A673 (cell line): ENCODE results near the gene FMR1. TPM values are rescaled to one million over a fixed set of nuclear protein-coding genes. Genes with fewer than 3 reads are reported as not detected.

Experiments used
- BruUV-seq: library from RNA; stranded (reverse); fragments of 400-500 nt; replicated peaks from 2 replicates; lab custom pipeline; 2021; lab: Mats Ljungman, UMichigan
- CTCF ChIA-PET: fragments of 300-600 bp; sonication (Branson Sonifier 250); formaldehyde crosslinking; loops from one replicate; lab custom pipeline; 2022; ENCODE audit warnings: antibody characterized with exemption; lab: Charles Lee
- POLR2A ChIA-PET: fragments of 300-600 bp; sonication (Branson Sonifier 250); formaldehyde crosslinking; loops from one replicate; lab custom pipeline; 2022; ENCODE audit warnings: antibody characterized with exemption; ENCODE audit not compliant: low non-redundant PET; lab: Charles Lee
- DNase-seq: peaks from one replicate; pipeline ENCODE4 v3.0.0-alpha.2; 2015; ENCODE audit warnings: low spot score
- H3K27ac ChIP-seq: fragments of 200-600 bp; sonication (generic); 2 replicates; pipeline ENCODE4 v1.5.1; 2016; ENCODE audit warnings: mixed run types, low read depth, mild to moderate bottlenecking, mixed read lengths, antibody characterized with exemption, low read length; ENCODE audit not compliant: poor library complexity, severe bottlenecking
- H3K27me3 ChIP-seq: fragments of 200-600 bp; sonication (generic); replicated peaks from 2 replicates; pipeline ENCODE4 v1.6.1; 2017; ENCODE audit warnings: mixed run types, low read depth, mild to moderate bottlenecking, mixed read lengths, antibody characterized with exemption, low read length; ENCODE audit not compliant: insufficient read depth, poor library complexity
- H3K36me3 ChIP-seq: fragments of 200-600 bp; sonication (generic); 2 replicates; pipeline ENCODE4 v1.6.1; 2016; ENCODE audit warnings: mixed run types, mild to moderate bottlenecking, mixed read lengths, antibody characterized with exemption, low read length; ENCODE audit not compliant: insufficient read depth, poor library complexity, severe bottlenecking
- H3K4me1 ChIP-seq: fragments of 200-600 bp; sonication (generic); 2 replicates; pipeline ENCODE4 v1.6.1; 2017; ENCODE audit warnings: mixed run types, mild to moderate bottlenecking, mixed read lengths, antibody characterized with exemption, low read length; ENCODE audit not compliant: insufficient read depth, poor library complexity, severe bottlenecking
- H3K4me3 ChIP-seq: fragments of 200-600 bp; sonication (generic); 2 replicates; pipeline ENCODE4 v1.5.1; 2016; ENCODE audit warnings: low read depth, mixed run types, mild to moderate bottlenecking, mixed read lengths, low read length; ENCODE audit not compliant: poor library complexity, severe bottlenecking
- H3K9me3 ChIP-seq: fragments of 200-600 bp; sonication (generic); 2 replicates; pipeline ENCODE4 v1.6.1; 2016; ENCODE audit warnings: mixed run types, low read depth, mild to moderate bottlenecking, mixed read lengths, antibody characterized with exemption, low read length; ENCODE audit not compliant: poor library complexity, severe bottlenecking
- EZH2 ChIP-seq: fragments of 200-600 bp; sonication (generic); IDR thresholded peaks from 2 replicates; pipeline ENCODE4 v1.6.1; 2017; ENCODE audit warnings: borderline replicate concordance, low read depth, mild to moderate bottlenecking, mixed read lengths, antibody characterized with exemption, low read length; ENCODE audit not compliant: poor library complexity, severe bottlenecking
- intact Hi-C: fragments of 100-400 bp; cut with micrococcal nuclease; formaldehyde crosslinking; loops from one replicate; pipeline ENCODE4 v1.10.0; 2022; ENCODE audit not compliant: unreplicated experiment
- total RNA-seq: library from RNA; stranded (reverse); gene quantifications from 2 replicates; pipeline ENCODE4 v1.2.3, GENCODE V29; 2021
- TF ChIP-seq, protein P1 (sequence below): fragments of 300-800, 200-600 bp; sonication (generic); conservative IDR thresholded peaks from 2 replicates; pipeline ENCODE4 v1.5.1; 2017; ENCODE audit warnings: low read depth, mild to moderate bottlenecking, antibody characterized with exemption, low read length, moderate library complexity, mixed read lengths

Gene FMR1
- total RNA-seq, 1 experiment from 2014 or later: 77.4 TPM

- TF ChIP-seq EZH2: no peak
- TF ChIP-seq, protein P1, sequence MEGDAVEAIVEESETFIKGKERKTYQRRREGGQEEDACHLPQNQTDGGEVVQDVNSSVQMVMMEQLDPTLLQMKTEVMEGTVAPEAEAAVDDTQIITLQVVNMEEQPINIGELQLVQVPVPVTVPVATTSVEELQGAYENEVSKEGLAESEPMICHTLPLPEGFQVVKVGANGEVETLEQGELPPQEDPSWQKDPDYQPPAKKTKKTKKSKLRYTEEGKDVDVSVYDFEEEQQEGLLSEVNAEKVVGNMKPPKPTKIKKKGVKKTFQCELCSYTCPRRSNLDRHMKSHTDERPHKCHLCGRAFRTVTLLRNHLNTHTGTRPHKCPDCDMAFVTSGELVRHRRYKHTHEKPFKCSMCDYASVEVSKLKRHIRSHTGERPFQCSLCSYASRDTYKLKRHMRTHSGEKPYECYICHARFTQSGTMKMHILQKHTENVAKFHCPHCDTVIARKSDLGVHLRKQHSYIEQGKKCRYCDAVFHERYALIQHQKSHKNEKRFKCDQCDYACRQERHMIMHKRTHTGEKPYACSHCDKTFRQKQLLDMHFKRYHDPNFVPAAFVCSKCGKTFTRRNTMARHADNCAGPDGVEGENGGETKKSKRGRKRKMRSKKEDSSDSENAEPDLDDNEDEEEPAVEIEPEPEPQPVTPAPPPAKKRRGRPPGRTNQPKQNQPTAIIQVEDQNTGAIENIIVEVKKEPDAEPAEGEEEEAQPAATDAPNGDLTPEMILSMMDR: no peak
- H3K36me3 ChIP-seq: peaks cover 16% of the 10 kb centered on the region
- no peak overlapping the region for H3K27ac ChIP-seq
- intact Hi-C loops: no loop called here
- no peak overlapping the region for H3K4me3 ChIP-seq
- no peak for DNase-seq
- CTCF ChIA-PET: no interaction called here
- BruUV-seq: no TSS peak
- POLR2A ChIA-PET: no interaction called here
- H3K27me3 ChIP-seq: no peaks in the 10 kb centered on the region
- H3K9me3 ChIP-seq: no peaks in the 10 kb centered on the region
- H3K4me1 ChIP-seq: no peaks in the 10 kb centered on the region
Measured at GRCh38 chrX:147948531-147948930, 36.8 kb downstream of the FMR1 start.

GRCh38 chrX:147950352-147950751 is 38.6 kb downstream of the FMR1 start:
- H3K27me3 ChIP-seq: no peaks in the 10 kb centered on the region
- intact Hi-C loops: no loop called here
- H3K9me3 ChIP-seq: no peaks in the 10 kb centered on the region
- H3K4me3 ChIP-seq: no peak overlapping the region
- no peaks in the 10 kb centered on the region for H3K4me1 ChIP-seq
- H3K36me3 ChIP-seq: peaks cover 16% of the 10 kb centered on the region
- no TSS peak for BruUV-seq
- ChIA-PET POLR2A (no interaction called here), CTCF (no interaction called here)
- DNase-seq: no peak
- H3K27ac ChIP-seq: no peak overlapping the region
- TF ChIP-seq, protein P1: no peak
- TF ChIP-seq EZH2: no peak

DNA sequence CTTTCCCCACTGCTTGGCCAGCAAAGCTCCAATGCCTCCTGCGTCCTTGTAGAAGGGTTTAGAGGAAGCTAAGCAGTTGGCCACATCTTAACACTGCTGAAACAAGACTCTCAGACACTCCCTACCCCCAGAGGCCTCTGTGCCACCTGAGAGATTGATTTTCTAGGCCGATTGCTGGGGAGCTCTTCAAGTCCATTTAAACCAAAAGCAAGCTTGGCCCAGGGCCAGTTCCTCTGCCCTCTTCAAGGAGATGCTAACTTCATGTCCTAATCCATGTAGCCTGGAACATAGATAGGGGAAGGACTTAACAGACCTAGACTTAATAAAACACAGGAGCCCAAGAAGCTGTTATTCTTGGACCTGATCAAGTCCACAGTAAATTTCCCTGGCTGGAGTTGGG is 42.3 kb downstream of the FMR1 start:
- H3K4me3 ChIP-seq: no peak overlapping the region
- H3K36me3 ChIP-seq: peaks cover under 1% of the 10 kb centered on the region
- H3K27me3 ChIP-seq: no peaks in the 10 kb centered on the region
- no peak overlapping the region for H3K27ac ChIP-seq
- no peak for TF ChIP-seq EZH2
- TF ChIP-seq, protein P1: no peak
- no peaks in the 10 kb centered on the region for H3K9me3 ChIP-seq
- DNase-seq: no peak
- ChIA-PET POLR2A (no interaction called here), CTCF (no interaction called here)
- BruUV-seq: no TSS peak
- no peaks in the 10 kb centered on the region for H3K4me1 ChIP-seq
- intact Hi-C loops: no loop called here
